ENCODE results near the gene TRIM17. TPM values are rescaled to one million over a fixed set of nuclear protein-coding genes. Genes with fewer than 3 reads are reported as not detected.

TRIM17 gene
- total and polyA plus RNA-seq, 2 of the 8 experiments (the other 6 are each of a cell fraction or from before 2014, with no cell fraction given) = 1.1 to 2.2 TPM

GRCh38 chr1:228378873-228379460 lies 37.7 kb downstream of the TRIM17 start (continued):
- no peak for TF ChIP-seq POU5F1 (IDR thresholded peaks at IDR 0.05; ENCODE audit: low read depth, low read length)
- no peak for TF ChIP-seq CHD2 (IDR thresholded peaks at IDR 0.05; ENCODE audit: low read length)
- peak; percentile 24 for TF ChIP-seq TAF7 (optimal IDR thresholded peaks at IDR 0.05; ENCODE audit: borderline replicate concordance, low read depth, low read length)
- no peak for TF ChIP-seq GABPA (IDR thresholded peaks at IDR 0.05; ENCODE audit: borderline replicate concordance, insufficient read depth, low read length)
- no peak for TF ChIP-seq BCL11A (IDR thresholded peaks at IDR 0.05; ENCODE audit: low read depth in 2 of 2, low read length in 2 of 2)
- TF ChIP-seq RAD21 (IDR thresholded peaks at IDR 0.05 in 1 of 2, conservative IDR thresholded peaks at IDR 0.05 in 1 of 2; ENCODE audit: low read depth in 2 of 2, low read length in 2 of 2) = no peak
